ENCODE results near the gene AATK. TPM values are rescaled to one million over a fixed set of nuclear protein-coding genes. Genes with fewer than 3 reads are reported as not detected.

The AATK gene
- total RNA-seq, 1 donor from 2014 or later: 7.7 TPM

GRCh38 chr17:81196505-81197408, 30.7 kb upstream of the AATK start:
- no peak overlapping the region for H3K27ac Mint-ChIP-seq (ENCODE audit: unreplicated experiment)
- no peak overlapping the region for H3K4me3 Mint-ChIP-seq (ENCODE audit: unreplicated experiment)
- H3K4me1 Mint-ChIP-seq (ENCODE audit: unreplicated experiment): peaks cover 5% of the 10 kb centered on the region
- H3K9me3 Mint-ChIP-seq (ENCODE audit: unreplicated experiment): no peaks in the 10 kb centered on the region
- TF ChIP-seq CTCF (IDR thresholded peaks at IDR 0.05; ENCODE audit: unreplicated experiment): no peak
- no peaks in the 10 kb centered on the region for H3K36me3 Mint-ChIP-seq (ENCODE audit: low read depth, unreplicated experiment)
- DNase-seq (ENCODE audit: low spot score): no peak
- peaks cover 4% of the 10 kb centered on the region for H3K27me3 Mint-ChIP-seq (ENCODE audit: unreplicated experiment)

GRCh38 chr17:81195941-81196495, 30.0 kb upstream of the AATK start:
- H3K4me3 Mint-ChIP-seq (ENCODE audit: unreplicated experiment): no peak overlapping the region
- H3K36me3 Mint-ChIP-seq (ENCODE audit: low read depth, unreplicated experiment): no peaks in the 10 kb centered on the region
- peaks cover 2% of the 10 kb centered on the region for H3K27me3 Mint-ChIP-seq (ENCODE audit: unreplicated experiment)
- no peaks in the 10 kb centered on the region for H3K9me3 Mint-ChIP-seq (ENCODE audit: unreplicated experiment)
- peaks cover 5% of the 10 kb centered on the region for H3K4me1 Mint-ChIP-seq (ENCODE audit: unreplicated experiment)
- no peak for DNase-seq (ENCODE audit: low spot score)
- H3K27ac Mint-ChIP-seq (ENCODE audit: unreplicated experiment): no peak overlapping the region
- TF ChIP-seq CTCF (IDR thresholded peaks at IDR 0.05; ENCODE audit: unreplicated experiment): no peak

GRCh38 chr17:81194941-81195901, 29.2 kb upstream of the AATK start:
- Mint-ChIP-seq H3K9me3 (ENCODE audit: unreplicated experiment) (no peaks in the 10 kb centered on the region), H3K4me3 (ENCODE audit: unreplicated experiment) (no peak overlapping the region), H3K36me3 (ENCODE audit: low read depth, unreplicated experiment) (no peaks in the 10 kb centered on the region), H3K27me3 (ENCODE audit: unreplicated experiment) (peaks cover 2% of the 10 kb centered on the region), H3K4me1 (ENCODE audit: unreplicated experiment) (peaks cover 2% of the 10 kb centered on the region), H3K27ac (ENCODE audit: unreplicated experiment) (no peak overlapping the region)
- no peak for DNase-seq (ENCODE audit: low spot score)
- TF ChIP-seq CTCF (IDR thresholded peaks at IDR 0.05; ENCODE audit: unreplicated experiment): no peak

- Mint-ChIP-seq H3K27ac (ENCODE audit: unreplicated experiment) (no peak overlapping the region), H3K36me3 (ENCODE audit: low read depth, unreplicated experiment) (no peaks in the 10 kb centered on the region), H3K9me3 (ENCODE audit: unreplicated experiment) (no peaks in the 10 kb centered on the region), H3K4me3 (ENCODE audit: unreplicated experiment) (no peak overlapping the region), H3K27me3 (ENCODE audit: unreplicated experiment) (peaks cover 2% of the 10 kb centered on the region), H3K4me1 (ENCODE audit: unreplicated experiment) (peaks cover 2% of the 10 kb centered on the region)
- no peak for DNase-seq (ENCODE audit: low spot score)
- no peak for TF ChIP-seq CTCF (IDR thresholded peaks at IDR 0.05; ENCODE audit: unreplicated experiment)
Measured at GRCh38 chr17:81194225-81194760, 28.3 kb upstream of the AATK start.
